HG03045 (cell line): Measurements from ENCODE around the gene DCUN1D2.
"Not testable (repeated sequence)": the region's sequence is repeated elsewhere in the genome, so short reads cannot be mapped to it uniquely, and the experiment has no call there.

Source experiments
- ATAC-seq: cut with Tn5 transposase; IDR thresholded peaks from one replicate; pipeline ENCODE4 v1.9.1; 2021; ENCODE audit warnings: mild to moderate bottlenecking, moderate library complexity; ENCODE audit not compliant: unreplicated experiment

The DCUN1D2 gene

DNA sequence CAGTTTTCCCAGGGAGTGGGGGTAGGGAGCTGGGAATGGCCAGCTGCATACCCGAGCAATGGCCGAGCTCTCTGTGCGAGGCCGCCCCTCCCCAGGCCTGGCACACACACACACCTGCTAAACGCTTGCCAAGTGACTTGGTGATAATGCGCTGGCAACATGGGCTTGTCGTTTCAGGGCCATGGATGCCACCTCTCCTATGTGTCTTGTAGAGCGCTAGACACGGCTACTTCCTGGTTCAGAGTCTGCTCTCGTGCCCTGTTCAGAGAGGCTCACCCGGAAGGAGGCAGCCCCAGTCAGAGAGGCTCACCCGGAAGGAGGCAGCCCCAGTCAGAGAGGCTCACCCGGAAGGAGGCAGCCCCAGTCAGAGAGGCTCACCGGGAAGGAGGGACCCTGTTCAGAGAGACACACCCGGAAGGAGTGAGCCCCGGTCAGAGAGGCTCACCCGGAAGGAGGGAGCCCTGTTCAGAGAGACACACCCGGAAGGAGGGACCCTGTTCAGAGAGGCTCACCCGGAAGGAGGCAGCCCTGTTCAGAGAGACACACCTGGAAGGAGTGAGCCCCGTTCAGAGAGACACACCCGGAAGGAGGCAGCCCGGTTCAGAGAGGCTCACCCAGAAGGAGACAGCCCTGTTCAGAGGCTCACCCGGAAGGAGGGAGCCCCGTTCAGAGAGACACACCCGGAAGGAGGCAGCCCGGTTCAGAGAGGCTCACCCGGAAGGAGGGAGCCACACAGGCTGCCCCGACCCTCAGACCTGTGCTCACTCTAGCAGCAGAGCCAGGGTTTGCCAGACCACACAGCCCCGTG lies 41.4 kb downstream of the DCUN1D2 start:
- peak; percentile 50 for ATAC-seq

DNA sequence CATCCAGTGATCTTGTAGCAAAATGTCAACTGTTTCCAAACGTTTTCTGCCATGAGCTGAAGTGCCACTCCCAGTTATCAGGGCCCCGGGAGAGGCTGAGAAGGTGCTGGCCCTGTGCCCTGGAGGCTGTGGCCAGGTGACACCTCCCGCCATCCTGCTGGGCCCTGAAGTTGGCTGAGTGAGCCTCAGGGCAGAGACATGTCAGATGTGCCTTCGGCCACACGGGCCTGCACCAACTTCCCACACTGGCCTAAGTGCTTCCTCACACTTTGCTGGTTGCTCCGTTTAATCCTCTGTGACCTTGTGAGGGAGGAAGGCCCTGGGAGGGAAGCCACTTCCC lies 42.0 kb downstream of the DCUN1D2 start:
- ATAC-seq = peak; percentile 14

DNA sequence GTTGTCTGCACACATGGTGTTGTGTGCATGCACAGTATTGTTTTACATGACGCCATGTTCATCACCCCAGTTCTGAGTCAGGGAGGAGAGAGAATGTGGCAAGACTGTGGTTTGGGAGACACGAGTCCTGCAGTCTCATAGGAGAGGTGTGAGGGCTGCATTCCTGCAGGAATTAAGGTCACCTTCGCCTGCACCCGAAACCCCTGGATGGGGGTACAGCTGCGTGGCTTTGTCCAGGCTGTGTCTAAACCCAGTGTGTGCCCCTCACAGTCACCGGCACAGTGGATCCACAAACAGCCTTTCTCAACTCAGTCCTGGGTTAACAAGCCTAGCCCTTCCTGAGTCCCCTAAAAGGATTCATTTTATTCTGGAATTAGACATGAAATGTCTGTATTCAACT lies 42.9 kb downstream of the DCUN1D2 start:
- no peak for ATAC-seq

DNA sequence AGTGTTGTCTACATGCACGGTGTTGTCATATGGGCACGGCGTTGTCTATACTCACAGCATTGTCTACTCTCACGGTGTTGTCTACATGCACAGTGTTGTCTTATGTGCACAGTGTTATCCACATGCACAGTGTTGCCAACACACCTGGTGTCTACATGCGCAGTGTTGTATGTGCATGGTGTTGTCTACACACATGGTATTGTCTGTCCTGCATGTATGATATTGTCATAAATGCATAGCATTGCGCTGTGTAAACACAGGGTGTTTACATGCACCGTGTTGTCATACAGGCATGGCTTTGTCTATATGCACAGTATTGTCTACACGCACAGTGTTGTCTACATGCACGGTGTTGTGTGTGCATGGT lies 44.0 kb downstream of the DCUN1D2 start:
- ATAC-seq = no peak

DNA sequence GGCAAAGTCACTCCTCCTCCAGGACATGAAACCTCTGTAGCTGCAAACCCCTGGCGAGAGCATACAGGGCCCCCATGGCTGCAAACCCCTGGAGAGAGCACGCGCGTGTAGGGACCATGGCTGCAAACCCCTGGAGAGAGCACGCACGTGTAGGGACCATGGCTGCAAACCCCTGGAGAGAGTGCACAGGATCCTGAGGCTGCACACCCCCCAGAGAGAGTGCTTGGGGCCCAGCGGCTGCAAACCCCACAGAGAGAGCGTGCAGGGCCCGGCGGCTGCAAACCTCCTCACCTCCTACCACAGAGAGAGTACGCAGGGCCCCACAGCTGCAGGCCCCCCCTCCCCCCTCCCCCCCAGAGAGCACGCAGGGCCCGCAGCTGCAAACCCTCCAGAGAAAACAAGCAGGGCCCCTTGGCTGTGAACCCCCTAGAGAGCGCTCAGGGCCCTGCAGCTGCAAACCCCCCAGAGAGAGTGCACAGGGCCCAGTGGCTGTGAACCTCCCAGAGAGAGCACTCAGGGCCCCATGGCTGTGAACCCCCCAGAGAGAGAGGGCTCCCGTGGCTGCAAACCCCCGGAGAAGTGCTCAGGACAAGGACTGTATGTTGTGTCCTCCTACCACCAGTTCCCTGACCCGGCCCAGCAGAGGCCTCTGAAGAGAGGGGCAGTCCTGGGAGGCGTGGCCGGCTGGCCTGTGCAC lies 44.6 kb downstream of the DCUN1D2 start:
- ATAC-seq = peak; percentile 43

DNA sequence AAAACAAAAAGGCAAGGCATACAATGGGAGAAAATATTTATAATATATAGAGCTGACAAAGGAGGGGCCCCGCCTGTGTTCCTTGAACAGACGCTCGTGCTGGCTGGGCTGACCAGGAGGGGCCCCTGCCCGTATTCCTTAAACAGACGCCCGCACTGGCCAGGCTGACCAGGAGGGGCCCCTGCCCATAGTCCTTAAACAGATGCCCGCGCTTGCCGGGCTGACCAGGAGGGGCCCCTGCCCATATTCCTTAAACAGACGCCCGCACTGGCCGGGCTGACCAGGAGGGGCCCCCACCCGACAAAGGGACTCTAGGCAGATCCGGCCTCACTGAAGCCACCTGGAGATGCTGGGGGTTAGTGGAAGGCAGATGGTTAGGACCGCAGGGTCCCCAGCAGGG lies 46.5 kb downstream of the DCUN1D2 start:
- no peak for ATAC-seq

DNA sequence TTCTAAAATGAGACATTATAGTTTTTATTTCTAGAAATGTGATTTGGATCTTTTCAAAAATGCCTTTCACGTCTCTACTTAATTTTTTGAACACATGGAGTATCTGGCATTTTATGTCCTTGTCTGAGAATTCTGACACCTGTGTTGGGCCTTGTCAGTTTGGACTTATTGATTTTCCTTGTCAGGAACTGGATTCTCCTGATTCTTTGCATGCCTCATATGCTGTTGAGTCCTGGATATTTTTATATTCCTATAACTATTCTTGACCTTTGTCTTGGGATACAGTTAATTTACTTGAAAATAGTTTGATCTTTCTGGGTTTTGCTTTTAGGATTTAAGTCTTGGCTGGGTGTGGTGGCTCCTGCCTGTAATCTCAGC lies 47.5 kb downstream of the DCUN1D2 start:
- ATAC-seq = no peak

DNA sequence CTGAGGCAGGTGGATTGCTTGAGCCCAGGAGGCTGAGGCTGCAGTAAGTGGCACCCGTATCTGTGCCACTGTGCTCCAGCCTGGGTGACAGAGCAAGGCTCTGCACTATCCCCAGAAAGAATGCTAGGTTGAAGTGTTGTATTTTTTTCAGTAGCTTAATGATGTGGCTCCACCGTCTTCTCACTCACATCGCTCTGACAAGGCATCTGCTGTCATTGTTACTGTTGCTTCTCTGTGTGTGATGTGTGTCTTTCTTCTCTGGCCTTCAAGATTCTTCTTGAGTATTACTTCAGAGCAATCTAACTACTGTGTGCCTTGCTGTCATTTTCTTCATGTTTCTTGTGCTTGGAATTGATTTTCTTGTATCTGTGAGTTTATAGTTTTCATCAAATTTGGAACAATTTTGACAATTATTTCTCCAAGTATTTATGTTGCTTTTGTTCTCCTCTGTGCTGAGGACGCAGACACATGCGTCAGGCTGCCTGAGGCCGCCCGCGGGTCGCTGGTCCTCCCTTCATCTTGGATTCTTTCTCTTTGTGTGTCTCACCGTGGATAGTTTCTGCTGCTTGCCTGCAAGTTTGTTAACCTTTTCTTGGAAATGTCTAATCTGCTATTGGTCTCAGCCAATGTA lies 48.0 kb downstream of the DCUN1D2 start:
- ATAC-seq = no peak

DNA sequence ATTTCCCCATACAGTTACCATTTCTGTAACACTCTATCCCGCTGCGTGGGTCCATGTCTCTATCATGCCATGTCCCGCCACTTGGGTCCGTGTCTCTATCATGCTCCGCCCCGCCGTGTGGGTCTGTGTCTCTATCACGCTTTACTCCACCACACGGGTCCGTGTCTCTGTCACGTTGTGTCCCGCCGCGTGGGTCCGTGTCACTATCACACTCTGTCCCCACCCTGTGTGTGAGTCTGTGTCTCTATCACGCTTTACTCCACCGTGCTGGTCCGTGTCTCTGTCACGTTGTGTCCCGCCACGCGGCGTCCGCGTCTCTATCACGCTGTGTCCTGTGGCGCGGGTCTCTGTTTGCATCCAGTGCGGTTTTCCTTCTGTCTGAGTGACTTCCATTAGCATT lies 48.9 kb downstream of the DCUN1D2 start:
- ATAC-seq = no peak

DNA sequence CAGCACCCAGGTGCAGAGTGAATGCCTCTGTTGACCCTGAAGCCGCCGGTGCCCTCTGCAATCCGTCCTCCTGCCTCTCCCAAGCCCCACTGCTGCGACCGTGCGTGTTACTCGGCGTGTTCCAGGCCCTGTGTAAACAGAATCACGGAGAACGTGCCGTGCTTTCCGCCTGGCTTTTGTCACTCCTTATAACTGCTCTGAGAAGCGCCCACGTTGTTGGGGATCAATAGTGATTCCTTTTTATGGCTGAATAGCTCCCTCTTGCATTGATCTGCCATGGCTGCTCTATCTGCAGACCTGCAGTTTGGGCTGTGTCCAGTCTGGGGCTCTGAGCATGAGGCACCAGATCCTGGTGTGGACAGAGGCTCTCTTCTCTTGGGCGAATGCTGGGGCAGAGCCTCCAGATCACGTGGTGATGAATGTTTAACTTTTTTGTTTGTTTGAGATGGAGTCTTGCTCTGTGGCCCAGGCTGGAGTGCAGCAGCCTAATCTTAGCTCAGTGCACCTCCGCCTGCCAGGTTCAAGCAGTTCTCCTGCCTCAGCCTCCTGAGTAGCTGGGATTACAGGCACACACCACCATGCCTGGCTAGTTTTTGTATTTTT lies 53.0 kb downstream of the DCUN1D2 start:
- ATAC-seq = no peak

DNA sequence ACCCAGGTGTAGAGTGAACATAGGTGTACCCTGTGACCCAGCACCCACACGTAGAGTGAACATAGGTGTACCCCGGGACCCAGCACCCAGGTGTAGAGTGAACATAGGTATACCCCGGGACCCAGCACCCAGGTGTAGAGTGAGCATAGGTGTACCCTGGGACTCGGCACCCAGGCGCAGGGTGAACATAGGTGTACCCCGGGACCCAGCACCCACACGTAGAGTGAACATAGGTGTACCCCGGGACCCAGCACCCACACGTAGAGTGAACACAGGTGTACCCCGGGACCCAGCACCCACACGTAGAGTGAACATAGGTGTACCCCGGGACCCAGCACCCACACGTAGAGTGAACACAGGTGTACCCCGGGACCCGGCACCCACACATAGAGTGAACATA lies 53.6 kb downstream of the DCUN1D2 start:
- not testable (repeated sequence) for ATAC-seq

DNA sequence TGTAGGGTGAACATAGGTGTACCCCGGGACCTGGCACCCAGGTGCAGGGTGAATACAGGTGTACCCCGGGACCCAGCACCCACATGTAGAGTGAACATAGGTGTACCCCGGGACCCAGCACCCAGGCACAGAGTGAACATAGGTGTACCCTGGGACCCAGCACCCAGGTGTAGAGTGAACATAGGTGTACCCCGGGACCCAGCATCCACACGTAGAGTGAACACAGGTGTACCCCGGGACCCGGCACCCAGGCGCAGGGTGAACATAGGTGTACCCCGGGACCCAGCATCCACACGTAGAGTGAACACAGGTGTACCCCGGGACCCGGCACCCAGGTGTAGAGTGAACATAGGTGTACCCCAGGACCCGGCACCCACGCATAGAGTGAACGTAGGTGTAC lies 54.6 kb downstream of the DCUN1D2 start:
- ATAC-seq = not testable (repeated sequence)

DNA sequence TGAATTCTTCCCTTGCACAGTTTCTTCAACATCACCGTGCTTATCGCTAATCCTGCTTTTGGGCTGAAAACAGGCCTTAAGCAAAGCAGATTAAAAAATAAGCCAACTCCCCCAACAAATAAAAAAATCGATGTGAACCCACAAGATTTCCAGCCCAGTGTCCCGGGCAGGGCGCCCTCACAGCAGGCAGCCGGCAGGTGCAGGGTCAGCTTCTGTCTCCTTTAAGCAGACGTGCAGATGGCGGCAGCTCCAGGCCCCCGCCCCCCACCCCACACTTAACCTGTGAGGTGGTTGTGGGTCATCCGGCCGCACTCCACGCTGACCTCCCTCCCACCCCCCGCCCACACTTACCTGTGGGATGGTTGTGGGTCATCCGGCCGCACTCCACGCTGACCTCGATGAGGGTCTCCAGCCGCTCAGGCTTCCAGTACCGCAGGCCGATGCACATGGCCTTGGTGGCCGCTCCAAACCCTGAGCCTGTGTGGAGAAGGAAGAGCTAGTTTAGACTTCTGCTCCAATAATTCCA lies 57.1 kb downstream of the DCUN1D2 start:
- no peak for ATAC-seq

DNA sequence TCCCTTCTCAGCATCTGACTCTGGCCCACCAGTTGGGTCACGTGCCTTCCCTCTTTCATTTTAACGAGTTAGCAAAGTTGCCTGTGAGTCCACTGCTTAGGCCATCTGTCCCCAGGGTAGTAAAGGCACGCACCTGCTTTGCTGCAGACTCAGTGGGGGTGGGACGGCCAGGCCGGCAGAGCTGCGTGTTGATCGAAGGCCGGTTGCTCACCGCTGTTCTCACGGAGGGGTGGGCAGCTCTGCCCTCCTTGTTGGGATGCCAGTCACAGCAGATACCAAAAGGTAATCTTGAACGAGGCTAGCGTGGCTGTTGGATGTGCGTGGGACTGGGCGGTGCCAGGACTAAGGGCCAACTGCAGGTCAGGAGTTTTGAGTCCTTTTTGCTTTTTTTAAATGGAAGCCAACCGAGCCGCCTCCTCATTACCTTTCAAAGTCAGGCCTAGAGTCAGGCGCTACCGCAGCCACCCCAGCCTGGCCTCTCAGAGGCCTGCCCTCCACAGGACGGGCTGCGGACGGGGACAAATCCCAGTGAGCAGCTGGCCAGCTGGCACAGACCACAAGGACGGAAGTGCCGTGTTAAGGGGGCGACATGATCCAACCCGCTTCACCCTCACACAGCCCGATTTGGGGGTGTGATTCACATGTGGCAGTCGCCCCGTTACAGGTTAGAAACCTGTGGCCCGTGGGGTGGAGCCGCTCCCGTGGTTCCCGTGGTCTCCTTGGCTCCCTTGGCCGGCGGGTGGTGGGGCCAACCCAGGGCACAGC lies 57.8 kb downstream of the DCUN1D2 start:
- no peak for ATAC-seq

DNA sequence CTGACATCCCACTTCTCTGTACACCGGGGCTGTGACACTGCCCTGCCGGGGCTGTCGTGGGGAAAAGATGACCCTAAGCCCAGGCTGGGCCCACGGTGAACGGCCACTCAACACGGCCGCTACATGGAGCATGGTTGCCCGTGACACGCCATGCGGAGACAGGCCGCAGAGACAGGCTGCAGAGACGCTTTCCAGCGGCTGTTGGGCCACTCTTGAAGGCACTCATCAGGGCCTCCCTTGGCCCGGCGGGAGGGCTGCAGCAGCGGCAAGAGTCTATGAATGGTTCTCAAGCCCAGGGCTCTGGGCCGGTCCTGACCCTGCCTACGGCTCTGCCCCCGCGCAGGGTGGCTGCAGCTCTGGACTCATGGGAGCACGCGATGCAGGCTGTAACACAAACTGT lies 59.3 kb downstream of the DCUN1D2 start:
- no peak for ATAC-seq

DNA sequence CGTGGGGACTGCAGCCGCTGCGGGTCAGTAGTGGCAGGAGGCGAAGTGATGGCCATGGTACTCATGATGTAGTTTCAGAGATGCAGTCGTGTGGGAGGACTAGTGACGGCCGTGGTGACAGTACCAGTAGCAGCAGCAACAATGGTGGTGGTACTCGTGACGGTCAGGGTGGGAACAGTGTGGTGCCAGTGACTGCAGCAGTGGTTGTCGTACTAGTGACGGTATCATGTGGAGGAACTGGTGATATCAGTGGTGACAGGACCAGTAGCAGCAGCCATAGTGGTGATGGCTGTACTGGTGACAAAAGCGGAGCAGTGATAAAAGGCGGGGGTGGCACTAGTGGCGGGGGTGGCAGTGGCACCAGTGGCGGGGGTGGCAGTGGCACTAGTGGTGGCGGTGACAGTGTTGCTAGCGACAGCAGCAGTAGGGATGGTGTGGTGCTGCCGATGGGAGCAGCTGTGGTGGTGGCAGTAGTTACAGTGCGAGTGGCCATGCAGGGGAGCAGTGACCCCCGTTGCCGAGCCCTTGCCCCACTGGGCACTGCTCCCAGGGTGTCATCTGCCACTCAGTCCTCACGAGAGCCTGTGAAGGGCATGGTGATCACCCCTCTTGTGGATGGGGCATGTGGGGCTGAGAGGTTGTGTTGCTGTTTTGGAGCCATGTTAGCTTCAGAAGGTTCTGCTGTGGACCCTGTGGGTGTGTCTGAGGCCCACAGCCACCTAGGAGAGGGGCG lies 60.0 kb downstream of the DCUN1D2 start:
- ATAC-seq = no peak

DNA sequence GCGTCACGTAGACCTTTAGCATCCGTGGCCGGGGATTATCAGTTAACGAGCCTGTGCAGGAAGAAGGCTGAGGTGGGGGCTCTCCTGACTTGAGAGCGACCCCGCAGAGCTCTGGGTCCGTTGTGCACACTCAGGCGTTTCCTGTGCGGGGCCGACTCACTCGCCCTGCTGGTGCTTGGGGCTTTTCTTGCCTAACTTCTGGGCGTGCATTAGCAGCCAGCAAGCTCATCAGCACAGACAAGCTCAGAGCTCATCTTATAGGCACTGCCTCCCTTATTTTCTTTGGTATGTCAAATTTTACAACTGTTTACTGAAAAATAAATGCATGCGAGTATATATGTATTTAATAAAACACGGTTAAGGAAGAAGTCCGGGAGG lies 60.9 kb downstream of the DCUN1D2 start:
- ATAC-seq = no peak

DNA sequence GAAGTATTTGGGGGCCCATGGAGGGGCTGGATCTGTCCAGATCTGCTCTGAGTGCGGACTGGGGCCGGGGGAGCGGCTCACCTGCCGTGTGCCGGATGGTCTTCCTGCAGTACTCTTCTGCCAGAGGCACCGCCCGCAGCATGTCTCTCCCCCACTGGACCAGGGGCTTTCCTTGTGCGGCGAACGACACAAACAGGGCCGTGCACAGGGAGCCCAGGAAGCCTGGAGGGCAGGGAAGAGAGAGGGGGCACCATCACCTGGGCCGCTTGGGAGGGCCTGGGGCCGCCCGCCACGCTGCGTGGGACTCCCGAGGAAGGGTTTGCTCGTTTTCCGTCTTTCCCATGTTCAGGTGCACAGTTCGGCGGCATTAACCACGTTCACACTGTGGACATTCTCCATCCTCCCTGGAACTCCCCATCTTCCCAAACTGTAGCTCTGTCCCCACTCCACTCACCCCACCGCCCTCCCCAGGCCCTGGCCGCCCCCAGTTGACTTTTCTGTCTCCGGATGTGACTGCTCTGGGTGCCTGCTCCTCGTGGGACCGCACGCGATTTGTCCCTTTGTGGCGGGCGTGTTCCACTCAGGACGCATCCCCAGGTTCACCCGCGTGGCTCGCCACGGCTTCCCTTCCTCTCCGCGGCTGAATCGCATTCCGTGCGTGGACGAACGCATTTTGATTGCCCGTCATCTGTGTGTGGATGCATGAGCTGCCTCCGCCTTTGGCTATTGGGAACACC lies 61.5 kb downstream of the DCUN1D2 start:
- ATAC-seq = no peak

DNA sequence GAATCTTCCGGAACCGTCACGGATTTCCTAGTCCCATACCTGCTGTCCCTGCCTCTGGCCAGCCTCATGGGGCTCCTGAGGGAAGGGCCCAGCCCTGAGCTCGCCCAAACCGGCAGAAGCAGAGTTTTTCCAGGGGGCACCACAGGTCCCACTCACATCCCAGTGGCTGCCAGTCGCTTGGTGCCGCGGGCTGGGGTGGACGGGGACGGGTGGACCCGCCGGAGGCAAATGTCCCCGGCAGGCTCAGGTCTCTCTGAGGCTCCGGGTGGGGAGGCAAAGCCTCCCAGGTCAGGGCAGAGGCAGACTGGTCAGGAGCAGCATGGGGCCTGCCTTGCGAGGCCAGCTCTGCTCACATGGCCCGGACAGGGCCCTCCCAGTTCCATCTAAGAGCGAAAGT lies 62.0 kb downstream of the DCUN1D2 start:
- no peak for ATAC-seq
